HUES48 (cell line): ENCODE data around the gene FGD3.

ENCODE experiments used
- H3K27ac ChIP-seq: one replicate; pipeline ENCODE4 v1.7.0; 2013; ENCODE audit warnings: low read depth, low read length, inconsistent platforms
- H3K27me3 ChIP-seq: 2 replicates; pipeline ENCODE4 v1.6.1; 2013; ENCODE audit warnings: mild to moderate bottlenecking, low read length; ENCODE audit not compliant: control insufficient read depth, insufficient read depth
- H3K36me3 ChIP-seq: 2 replicates; pipeline ENCODE4 v1.6.1; 2013; ENCODE audit warnings: low read length; ENCODE audit not compliant: control insufficient read depth, insufficient read depth
- H3K4me1 ChIP-seq: 2 replicates; pipeline ENCODE4 v1.6.1; 2013; ENCODE audit warnings: mild to moderate bottlenecking, low read length; ENCODE audit not compliant: control insufficient read depth, insufficient read depth
- H3K4me3 ChIP-seq: 2 replicates; pipeline ENCODE4 v1.5.1; 2013; ENCODE audit warnings: mild to moderate bottlenecking, low read depth, low read length
- H3K9ac ChIP-seq: 2 replicates; pipeline ENCODE4 v1.6.1; 2013; ENCODE audit warnings: mild to moderate bottlenecking, low read depth, low read length, moderate library complexity
- H3K9me3 ChIP-seq: 2 replicates; pipeline ENCODE4 v1.6.1; 2013; ENCODE audit warnings: low read length; ENCODE audit not compliant: control insufficient read depth, insufficient read depth

The FGD3 gene

DNA sequence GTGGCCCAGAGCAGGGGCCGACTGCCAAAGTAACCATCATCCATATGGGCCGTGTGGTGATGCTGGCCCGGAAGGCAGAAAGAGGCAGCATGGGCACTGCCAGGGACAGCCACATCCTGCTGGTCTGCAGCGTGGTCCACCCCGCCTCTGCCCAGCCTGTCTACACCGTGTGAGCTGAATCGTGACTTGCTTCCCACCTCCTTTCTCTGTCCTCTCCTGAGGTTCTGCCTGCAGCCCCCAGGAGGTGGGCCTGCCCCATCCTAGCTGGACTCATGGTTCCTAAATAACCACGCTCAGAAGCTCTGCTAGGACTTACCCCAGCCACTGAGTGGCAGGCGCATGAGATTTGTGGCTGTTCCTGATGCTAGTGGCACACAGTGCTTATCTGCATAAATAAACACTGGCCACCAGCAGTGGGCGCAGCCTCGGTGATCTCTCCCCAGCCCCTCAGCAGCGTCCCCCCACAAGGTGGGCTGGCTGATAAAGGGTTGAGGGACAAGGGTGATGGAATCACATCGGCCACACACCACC is 88.6 kb downstream of the FGD3 start:
- Histone ChIP-seq H3K4me1 (no peaks in the 10 kb centered on the region), H3K36me3 (no peaks in the 10 kb centered on the region), H3K9me3 (no peaks in the 10 kb centered on the region), H3K9ac (no peak overlapping the region), H3K27me3 (no peaks in the 10 kb centered on the region), H3K27ac (no peak overlapping the region), H3K4me3 (no peak overlapping the region)

DNA sequence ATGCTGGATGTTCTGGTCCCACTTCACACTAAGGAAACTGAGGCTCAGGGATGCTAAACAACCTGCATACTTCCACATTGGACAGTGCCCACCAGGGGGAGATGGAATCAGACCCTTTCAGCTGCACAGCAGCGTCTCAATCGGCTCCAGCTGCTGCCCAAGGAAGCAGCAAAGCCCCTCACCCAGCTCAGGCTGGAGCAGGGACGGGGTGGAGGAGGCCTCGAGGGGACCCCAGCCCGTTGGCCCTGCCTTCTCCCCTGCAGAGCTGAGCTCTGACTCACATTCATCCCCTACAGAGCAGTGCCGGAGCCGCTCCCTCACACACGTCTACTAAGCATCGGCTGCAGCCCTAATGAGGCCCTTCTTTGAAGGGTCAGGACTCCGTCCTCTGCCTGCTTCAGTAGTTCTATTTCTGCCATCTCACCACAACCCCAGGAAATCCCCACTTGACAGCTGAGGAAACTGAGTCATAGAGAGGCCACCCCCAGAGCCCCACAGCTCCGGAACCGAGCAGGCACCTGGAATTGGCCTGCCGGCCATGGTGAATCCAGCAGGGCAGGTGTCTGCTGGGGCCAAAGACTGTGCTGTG is 89.7 kb downstream of the FGD3 start:
- Histone ChIP-seq H3K9me3 (no peaks in the 10 kb centered on the region), H3K36me3 (no peaks in the 10 kb centered on the region), H3K9ac (no peak overlapping the region), H3K27ac (no peak overlapping the region), H3K4me1 (no peaks in the 10 kb centered on the region), H3K4me3 (no peak overlapping the region), H3K27me3 (no peaks in the 10 kb centered on the region)

DNA sequence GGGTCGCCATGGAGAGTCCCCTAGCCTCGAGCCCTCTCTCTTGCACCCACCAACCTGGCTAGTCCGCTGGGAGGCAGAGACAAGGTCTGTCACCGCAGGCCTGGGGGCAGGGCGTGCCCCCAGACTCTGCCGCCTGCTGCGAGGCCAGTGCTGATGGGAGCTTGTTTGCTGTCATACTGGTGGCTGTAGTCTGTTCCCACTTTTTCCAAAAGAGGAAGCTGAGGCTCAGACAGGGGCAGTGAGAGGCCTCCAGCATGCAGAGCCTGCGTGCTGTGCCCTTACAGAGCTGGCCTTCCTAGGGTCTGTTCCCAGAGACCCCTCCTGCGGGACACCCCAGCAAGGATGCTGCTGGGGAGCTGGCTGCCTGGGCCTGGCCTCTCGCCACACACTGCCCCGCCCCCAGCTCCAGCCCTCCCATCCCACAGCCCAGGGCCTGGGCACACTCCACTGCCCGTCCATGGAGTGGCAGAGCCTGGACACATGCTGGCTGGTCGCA is 90.2 kb downstream of the FGD3 start:
- Histone ChIP-seq H3K36me3 (no peaks in the 10 kb centered on the region), H3K27ac (no peak overlapping the region), H3K9ac (no peak overlapping the region), H3K4me1 (no peaks in the 10 kb centered on the region), H3K27me3 (no peaks in the 10 kb centered on the region), H3K4me3 (no peak overlapping the region), H3K9me3 (no peaks in the 10 kb centered on the region)

DNA sequence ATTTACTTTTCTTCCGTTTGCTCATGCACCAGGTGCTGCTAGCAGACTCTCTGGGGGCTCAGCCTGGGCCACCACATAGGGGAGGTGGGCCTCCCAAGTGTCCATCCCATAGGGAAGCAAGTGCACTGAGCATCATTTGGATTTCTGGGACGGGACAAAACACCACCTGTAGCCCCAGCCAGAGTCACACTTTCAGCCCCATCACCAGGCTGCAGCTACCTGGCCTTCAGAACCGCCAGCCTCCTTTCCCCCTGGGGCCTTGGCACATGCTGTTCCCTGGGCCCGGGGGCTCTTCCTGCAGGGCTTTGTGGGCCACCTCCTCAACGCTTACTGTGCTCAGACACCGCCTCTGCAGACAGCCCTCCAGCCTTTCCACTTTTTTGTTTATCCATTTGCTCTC is 91.6 kb downstream of the FGD3 start:
- Histone ChIP-seq H3K4me3 (no peak overlapping the region), H3K27ac (no peak overlapping the region)

DNA sequence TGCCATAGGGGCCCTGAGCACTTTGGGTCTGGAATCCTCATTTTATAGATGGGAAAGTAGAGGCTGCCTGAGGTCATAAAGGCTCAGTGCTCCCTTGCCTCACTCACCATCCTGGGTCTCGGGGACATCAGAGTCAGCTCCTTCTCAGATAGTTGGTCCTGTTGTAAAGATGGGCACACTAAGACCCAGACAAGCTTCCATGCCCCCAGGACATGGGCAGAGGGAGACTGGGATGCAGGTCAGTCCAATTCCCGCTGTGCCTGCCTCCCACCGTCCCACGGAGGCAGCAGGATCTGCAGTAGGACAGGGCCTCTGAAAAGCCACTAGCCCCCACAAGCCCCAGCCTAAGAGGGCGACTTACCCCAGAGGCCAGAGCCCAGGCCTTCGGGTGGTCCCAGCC is 92.1 kb downstream of the FGD3 start:
- H3K9ac ChIP-seq, result no peak overlapping the region
- H3K4me1 ChIP-seq, result no peaks in the 10 kb centered on the region
- H3K27ac ChIP-seq, result no peak overlapping the region

More for the DNA sequence above, 91.6 kb downstream of the FGD3 start:
- Histone ChIP-seq H3K36me3 (no peaks in the 10 kb centered on the region), H3K9me3 (no peaks in the 10 kb centered on the region), H3K9ac (no peak overlapping the region), H3K4me1 (no peaks in the 10 kb centered on the region), H3K27me3 (no peaks in the 10 kb centered on the region)

DNA sequence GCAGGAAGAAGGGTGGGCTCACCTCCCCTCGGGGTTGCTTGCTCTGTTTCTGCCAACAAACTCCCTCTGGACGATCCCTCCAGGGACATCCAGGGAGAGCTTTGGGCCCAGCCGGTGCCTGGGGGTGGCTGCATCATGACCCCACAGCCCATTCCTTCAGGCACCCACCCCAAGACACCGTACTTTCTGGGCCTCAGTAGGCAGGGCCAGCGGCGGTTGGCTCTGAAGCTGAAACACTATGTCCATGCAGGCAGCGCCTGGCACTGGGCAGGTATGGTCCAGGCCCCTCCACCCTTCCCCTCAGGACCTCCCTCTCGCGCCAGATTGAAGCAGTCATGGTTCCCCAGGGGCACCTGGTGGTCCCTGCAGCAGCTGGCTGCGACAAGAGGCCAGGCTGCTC is 92.7 kb downstream of the FGD3 start:
- no peaks in the 10 kb centered on the region for H3K27me3 ChIP-seq
- H3K36me3 ChIP-seq, result no peaks in the 10 kb centered on the region
- no peaks in the 10 kb centered on the region for H3K4me1 ChIP-seq
- H3K4me3 ChIP-seq, result no peak overlapping the region
- no peak overlapping the region for H3K27ac ChIP-seq
- no peak overlapping the region; the same call in 1 of the 2 replicates for H3K9ac ChIP-seq
- no peaks in the 10 kb centered on the region for H3K9me3 ChIP-seq

More for the DNA sequence above, 92.1 kb downstream of the FGD3 start:
- Histone ChIP-seq H3K9me3 (no peaks in the 10 kb centered on the region), H3K27me3 (no peaks in the 10 kb centered on the region), H3K4me3 (no peak overlapping the region), H3K36me3 (no peaks in the 10 kb centered on the region)

DNA sequence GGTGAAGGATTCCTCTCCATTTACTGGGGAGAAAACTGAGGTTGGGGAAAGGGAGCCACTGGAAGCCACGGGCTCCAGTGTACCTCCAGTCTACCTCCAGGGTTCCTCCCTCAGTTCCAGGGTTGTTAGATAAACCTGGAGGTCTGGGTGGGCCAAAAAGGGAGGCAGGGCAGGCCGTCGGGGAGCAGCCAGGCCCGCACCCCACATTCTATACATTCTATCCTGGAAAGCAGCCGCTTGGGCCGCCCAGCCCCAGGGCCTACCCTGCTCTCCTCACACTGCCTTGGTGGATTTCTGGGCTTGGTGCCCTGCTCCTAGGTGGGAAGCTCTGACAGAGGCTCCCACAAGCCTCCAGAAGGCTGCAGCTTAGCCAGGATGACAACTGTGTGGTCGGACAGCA is 93.1 kb downstream of the FGD3 start:
- Histone ChIP-seq H3K27me3 (no peaks in the 10 kb centered on the region), H3K4me3 (no peak overlapping the region), H3K36me3 (no peaks in the 10 kb centered on the region), H3K9ac (no peak overlapping the region), H3K9me3 (no peaks in the 10 kb centered on the region), H3K27ac (no peak overlapping the region), H3K4me1 (no peaks in the 10 kb centered on the region)

DNA sequence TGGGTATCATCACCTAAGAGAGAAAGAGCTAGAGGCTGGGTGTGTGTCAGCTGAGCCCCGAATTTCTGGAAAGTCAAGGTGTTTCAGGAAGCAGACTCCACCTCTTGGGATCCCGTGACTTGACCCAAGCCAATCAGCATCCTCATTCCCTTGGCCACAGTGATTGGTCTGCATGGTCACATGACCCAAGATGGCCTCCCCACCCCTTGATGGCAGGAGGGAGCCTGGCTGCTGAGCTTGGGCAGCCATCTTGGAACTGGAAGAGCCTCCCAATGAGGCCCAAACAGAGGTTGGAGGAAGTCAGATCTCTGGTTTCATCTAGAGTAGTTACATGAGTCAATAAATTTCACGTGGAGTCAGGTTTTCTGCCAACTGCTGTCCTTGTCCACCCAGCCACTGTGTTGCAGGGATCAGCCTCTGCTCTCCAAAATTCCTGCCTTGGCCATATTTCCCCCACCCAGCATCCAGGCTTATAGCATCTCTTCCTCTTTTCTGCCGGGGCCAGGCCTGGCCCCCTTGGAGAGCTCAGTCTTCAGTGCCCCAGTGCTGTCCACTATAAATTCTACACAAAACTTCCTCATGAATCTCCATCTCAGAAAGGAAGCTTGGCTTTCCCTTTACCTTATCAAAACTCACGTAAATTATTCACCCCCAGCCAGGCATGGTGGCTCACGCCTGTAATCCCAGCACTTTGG is 93.9 kb downstream of the FGD3 start:
- no peaks in the 10 kb centered on the region for H3K27me3 ChIP-seq
- H3K9me3 ChIP-seq, result no peaks in the 10 kb centered on the region
- no peak overlapping the region for H3K4me3 ChIP-seq
- H3K27ac ChIP-seq, result no peak overlapping the region
- no peaks in the 10 kb centered on the region for H3K36me3 ChIP-seq
- no peaks in the 10 kb centered on the region for H3K4me1 ChIP-seq
- no peak overlapping the region for H3K9ac ChIP-seq

DNA sequence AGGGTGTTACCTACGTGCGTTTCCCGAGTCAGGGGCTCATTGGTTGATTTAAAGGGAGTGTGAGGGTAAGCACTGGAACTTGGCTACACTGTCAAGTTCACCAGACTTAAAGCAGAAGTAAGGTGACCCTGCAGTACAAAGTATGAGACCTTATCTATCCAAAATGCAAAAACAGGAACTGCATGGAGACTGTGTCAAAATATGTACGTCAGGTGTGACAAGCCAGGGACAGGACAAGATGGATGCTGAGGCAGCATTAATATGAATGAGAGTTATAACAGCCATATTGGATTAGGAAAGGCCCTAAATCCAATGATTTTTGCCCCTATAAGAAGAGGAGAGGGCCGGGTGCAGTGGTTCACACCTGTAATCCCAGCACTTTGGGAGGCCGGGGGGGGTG is 95.8 kb downstream of the FGD3 start:
- Histone ChIP-seq H3K36me3 (no peaks in the 10 kb centered on the region), H3K9me3 (no peaks in the 10 kb centered on the region), H3K27ac (no peak overlapping the region), H3K27me3 (no peaks in the 10 kb centered on the region), H3K4me1 (no peaks in the 10 kb centered on the region), H3K9ac (no peak overlapping the region), H3K4me3 (no peak overlapping the region)

DNA sequence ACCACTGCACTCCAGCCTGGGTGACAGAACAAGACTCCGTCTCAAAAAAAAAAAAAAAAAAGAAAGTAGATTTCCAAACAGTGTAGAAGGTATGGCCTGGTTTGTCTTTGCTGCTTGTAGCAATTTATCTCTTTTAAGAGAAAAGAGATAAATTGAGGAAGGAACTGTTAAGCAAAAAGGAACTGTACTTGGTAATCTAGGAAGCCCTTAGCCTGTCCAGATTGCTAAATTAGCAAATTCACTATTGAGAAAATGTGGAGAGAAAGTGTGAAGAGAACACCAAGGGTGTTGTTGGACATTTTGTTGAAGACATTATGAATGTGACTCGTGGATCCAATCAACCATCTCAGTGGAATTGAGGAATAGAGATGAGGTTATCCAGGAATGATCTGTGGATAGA is 98.2 kb downstream of the FGD3 start:
- Histone ChIP-seq H3K9me3 (no peaks in the 10 kb centered on the region), H3K9ac (no peak overlapping the region), H3K36me3 (no peaks in the 10 kb centered on the region), H3K4me3 (no peak overlapping the region), H3K27ac (no peak overlapping the region), H3K4me1 (no peaks in the 10 kb centered on the region), H3K27me3 (no peaks in the 10 kb centered on the region)
